Measurements from ENCODE around the gene ERMARD. TPM values are rescaled to one million over a fixed set of nuclear protein-coding genes. Genes with fewer than 3 reads are reported as not detected.

ERMARD gene
- total RNA-seq, 4 donors from 2014 or later: 9.0 to 18.9 (median 11.2) TPM

DNA sequence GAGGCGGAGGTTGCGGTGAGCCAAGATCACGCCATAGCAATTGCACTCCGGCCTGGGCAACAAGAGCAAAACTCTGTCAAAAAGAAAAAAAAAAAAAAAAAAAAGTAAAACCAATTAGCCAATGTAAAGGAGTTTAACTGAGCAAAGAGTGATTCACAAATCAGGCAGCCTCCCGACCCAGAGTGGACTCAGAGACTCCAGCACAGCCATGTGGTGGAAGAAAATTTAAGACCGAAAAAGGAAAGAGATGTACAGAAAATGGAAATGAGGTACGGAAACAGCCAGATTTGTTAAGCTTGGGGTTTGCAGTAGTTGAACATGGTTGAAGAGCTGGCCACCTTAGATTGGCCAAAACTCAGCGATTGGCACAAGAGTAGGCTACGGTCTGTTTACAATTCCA, 51.4 kb downstream of the ERMARD start:
- ATAC-seq: no peak
- in situ Hi-C loops (cut with MboI; ENCODE audit: low sequenced_read_pairs in 4 of 4) (no loop called here), intact Hi-C loops (cut with DNase I; ENCODE audit: low total_unique reads) (no loop called here)
- no peak overlapping the region for H3K27ac ChIP-seq
- H3K36me3 ChIP-seq: no peaks in the 10 kb centered on the region
- peaks cover 0 to 12% (median 0%) of the 10 kb centered on the region in 3 donors for H3K27me3 ChIP-seq
- TF ChIP-seq CTCF (IDR thresholded peaks at IDR 0.05 in 4 of 5, conservative IDR thresholded peaks at IDR 0.05 in 1 of 5) (no peak), POLR2A (IDR thresholded peaks at IDR 0.05) (no peak)
- DNase-seq: no peak
- no peak overlapping the region for H3K4me3 ChIP-seq
- H3K4me1 ChIP-seq: no peaks in the 10 kb centered on the region
- no peaks in the 10 kb centered on the region for H3K9me3 ChIP-seq

DNA sequence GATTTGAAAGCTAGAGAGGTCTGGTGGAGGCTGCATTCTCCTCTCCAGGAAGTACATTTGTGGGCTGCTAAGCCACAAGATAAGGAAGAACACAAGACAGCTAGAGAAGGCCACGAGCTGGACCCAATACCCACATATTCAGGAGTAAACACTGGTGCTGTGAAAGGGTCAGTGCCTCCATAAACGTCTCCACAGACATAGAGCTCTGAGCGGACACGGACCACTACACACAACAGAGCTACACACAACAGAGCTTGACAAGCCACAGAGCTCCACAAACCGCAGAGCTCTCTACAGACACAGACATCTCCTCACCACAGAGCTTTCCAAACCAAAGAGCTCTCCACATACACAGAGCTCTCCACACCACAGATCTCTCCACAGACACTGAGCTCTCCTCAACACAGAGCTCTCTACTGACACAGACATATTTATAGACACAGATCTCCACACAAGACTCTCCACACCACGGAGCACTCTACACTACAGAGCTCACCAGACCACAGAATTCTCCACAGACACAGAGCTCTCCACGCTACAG, 51.9 kb downstream of the ERMARD start:
- H3K4me1 ChIP-seq: no peaks in the 10 kb centered on the region
- in situ Hi-C loops (cut with MboI; ENCODE audit: low sequenced_read_pairs in 4 of 4) (no loop called here), intact Hi-C loops (cut with DNase I; ENCODE audit: low total_unique reads) (no loop called here)
- peaks cover 0 to 12% (median 0%) of the 10 kb centered on the region in 3 donors for H3K27me3 ChIP-seq
- no peak overlapping the region for H3K4me3 ChIP-seq
- ATAC-seq (no peak), DNase-seq (no peak)
- H3K36me3 ChIP-seq: no peaks in the 10 kb centered on the region
- H3K27ac ChIP-seq: no peak overlapping the region
- TF ChIP-seq POLR2A (IDR thresholded peaks at IDR 0.05): no peak
- no peak for TF ChIP-seq CTCF (IDR thresholded peaks at IDR 0.05 in 4 of 5, conservative IDR thresholded peaks at IDR 0.05 in 1 of 5)
- H3K9me3 ChIP-seq: no peaks in the 10 kb centered on the region

GRCh38 chr6:169803816-169804340, 52.5 kb downstream of the ERMARD start:
- Histone ChIP-seq H3K36me3 (no peaks in the 10 kb centered on the region), H3K9me3 (no peaks in the 10 kb centered on the region), H3K4me3 (no peak overlapping the region), H3K4me1 (no peaks in the 10 kb centered on the region), H3K27me3 (peaks cover 0 to 12% (median 0%) of the 10 kb centered on the region in 3 donors), H3K27ac (no peak overlapping the region)
- TF ChIP-seq CTCF (IDR thresholded peaks at IDR 0.05 in 4 of 5, conservative IDR thresholded peaks at IDR 0.05 in 1 of 5): no peak
- TF ChIP-seq POLR2A (IDR thresholded peaks at IDR 0.05): no peak
- in situ Hi-C loops (cut with MboI; ENCODE audit: low sequenced_read_pairs in 4 of 4) (no loop called here), intact Hi-C loops (cut with DNase I; ENCODE audit: low total_unique reads) (no loop called here)
- ATAC-seq (no peak), DNase-seq (no peak)

- no peak for ATAC-seq
- no peak for TF ChIP-seq CTCF (IDR thresholded peaks at IDR 0.05 in 4 of 5, conservative IDR thresholded peaks at IDR 0.05 in 1 of 5)
- no peak for TF ChIP-seq POLR2A (IDR thresholded peaks at IDR 0.05)
- no peaks in the 10 kb centered on the region for H3K9me3 ChIP-seq
- no peak overlapping the region for H3K27ac ChIP-seq
- H3K4me1 ChIP-seq: no peaks in the 10 kb centered on the region
- in situ Hi-C loops (cut with MboI; ENCODE audit: low sequenced_read_pairs in 4 of 4): no loop called here
- peaks cover 0 to 12% (median 0%) of the 10 kb centered on the region in 3 donors for H3K27me3 ChIP-seq
- H3K4me3 ChIP-seq: no peak overlapping the region
- H3K36me3 ChIP-seq: no peaks in the 10 kb centered on the region
- no peak for DNase-seq
- intact Hi-C loops (cut with DNase I; ENCODE audit: low total_unique reads): no loop called here
Observed at GRCh38 chr6:169804427-169804826, 53.0 kb downstream of the ERMARD start.

Measured in gastrocnemius medialis (tissue), 4 donors.